Duodenal mucosa (tissue), 2 donors: ENCODE data around the gene BZW2.
A peak's percentile ranks its signal among the peaks of the same experiment; 100 is the strongest.

Experiments
- H3K27ac ChIP-seq: one replicate; pipeline ENCODE4 v1.7.0; 2013; ENCODE audit warnings: low read depth, low read length
- H3K27me3 ChIP-seq, 2 donors: one replicate each; pipeline ENCODE4 v1.7.0; 2013; ENCODE audit warnings: low read length in 2 of 2, control low read depth in 1 of 2; ENCODE audit not compliant: insufficient read depth in 2 of 2, control insufficient read depth in 1 of 2
- H3K36me3 ChIP-seq, 2 donors: one replicate each; pipeline ENCODE4 v1.7.0; 2013; ENCODE audit warnings: low read length in 2 of 2, control low read depth in 1 of 2; ENCODE audit not compliant: insufficient read depth in 2 of 2, control insufficient read depth in 1 of 2
- H3K4me1 ChIP-seq, 2 donors: one replicate each; pipeline ENCODE4 v1.7.0; 2013; ENCODE audit warnings: low read length in 2 of 2, control low read depth in 1 of 2; ENCODE audit not compliant: insufficient read depth in 2 of 2, control insufficient read depth in 1 of 2
- H3K4me3 ChIP-seq, 2 donors: one replicate each; pipeline ENCODE4 v1.7.0; 2013; ENCODE audit warnings: low read length in 2 of 2, low read depth in 1 of 2
- H3K9ac ChIP-seq, 2 donors: one replicate each; pipeline ENCODE4 v1.7.0; 2013; ENCODE audit warnings: low read length in 2 of 2, low read depth in 1 of 2
- H3K9me3 ChIP-seq, 2 donors: one replicate each; pipeline ENCODE4 v1.7.0; 2013; ENCODE audit warnings: low read length in 2 of 2, control low read depth in 1 of 2; ENCODE audit not compliant: control insufficient read depth in 1 of 2

Gene BZW2

DNA sequence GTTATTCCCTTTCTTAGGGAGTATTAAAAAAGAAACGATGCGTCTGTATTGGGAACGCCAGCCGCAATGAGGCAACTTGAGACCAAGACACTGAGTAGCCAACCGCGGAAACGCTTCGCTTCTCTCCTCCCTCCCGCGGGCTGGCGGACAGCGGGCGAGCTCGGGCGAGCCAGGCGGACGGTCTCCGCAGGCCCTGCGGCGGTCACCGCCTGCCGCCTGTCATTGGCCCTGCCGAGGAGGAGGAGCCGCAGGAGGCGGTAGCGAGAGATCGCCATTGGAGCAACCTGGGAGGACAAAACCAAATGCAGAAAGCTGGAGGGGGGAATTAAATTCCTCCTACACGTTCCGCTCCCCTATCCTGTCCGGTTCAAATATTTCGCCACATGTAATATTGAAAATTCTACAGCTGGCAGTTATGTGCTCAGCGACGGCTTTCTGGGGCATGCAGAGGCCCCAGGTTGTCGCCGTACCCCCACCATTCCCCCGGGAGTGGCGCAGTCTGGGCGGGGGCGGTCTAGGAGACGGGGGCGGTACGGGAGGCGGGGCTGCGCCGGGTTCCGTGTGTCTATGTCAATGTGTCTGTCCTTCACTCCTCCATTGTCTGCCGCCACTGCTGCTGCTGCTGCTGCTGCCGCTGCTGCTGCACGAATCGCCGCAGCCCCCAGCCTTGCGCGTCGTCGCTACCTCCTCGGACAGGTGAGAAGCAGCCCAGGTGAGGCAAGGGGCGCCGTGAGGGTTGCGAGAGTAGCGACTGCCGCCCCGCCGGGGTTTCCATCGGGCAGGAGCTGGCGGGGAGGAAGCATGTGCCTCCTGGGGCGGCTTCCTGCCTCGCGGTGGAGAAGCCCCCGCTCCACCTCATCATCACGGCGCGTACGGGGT lies at the start of gene BZW2, which contains the start of gene ANKMY2:
Gene BZW2 (plus strand): TSS at position 589 of the 879 bp plus-strand sequence. CDS start 19,263 bp downstream, outside the sequence.
Gene ANKMY2 (minus strand): TSS at position 162 of the 879 bp plus-strand sequence. CDS start 181 bp downstream, outside the sequence.
- peaks cover 0 to 4% of the 10 kb centered on the region in 2 donors for H3K36me3 ChIP-seq
- H3K4me1 ChIP-seq = peaks cover 19 to 41% of the 10 kb centered on the region in 2 donors
- H3K27ac ChIP-seq = peak within 1 kb of the TSS; percentile 87
- H3K9me3 ChIP-seq = no peaks in the 10 kb centered on the region
- peak within 1 kb of the TSS; percentile 90 for H3K9ac ChIP-seq
- H3K27me3 ChIP-seq = no peaks in the 10 kb centered on the region
- peak within 1 kb of the TSS; percentile 94 to 95 for H3K4me3 ChIP-seq

DNA sequence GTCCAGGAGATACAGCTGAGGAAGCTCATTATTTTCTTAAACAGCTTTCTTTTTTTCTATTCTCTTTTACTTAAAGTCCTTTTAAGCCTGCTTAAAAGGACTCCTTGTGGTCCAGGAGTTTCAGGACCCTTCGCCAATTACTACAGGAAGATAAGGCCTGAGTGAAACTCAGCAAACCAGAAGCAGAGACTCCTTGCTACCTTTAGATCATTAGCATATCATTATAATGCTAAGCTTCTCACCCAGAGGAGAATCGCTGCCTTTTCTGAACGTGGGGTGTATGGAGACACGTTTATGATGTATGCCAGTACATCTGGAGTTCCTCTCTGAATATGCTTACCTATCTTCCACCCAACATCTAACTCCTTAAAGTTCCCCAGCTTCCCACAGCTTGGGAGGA lies 48.0 kb upstream of the BZW2 start:
- Histone ChIP-seq H3K9ac (no peak overlapping the region), H3K4me1 (peaks cover 0 to 3% of the 10 kb centered on the region in 2 donors), H3K27me3 (no peaks in the 10 kb centered on the region), H3K9me3 (no peaks in the 10 kb centered on the region), H3K36me3 (peaks cover 12 to 29% of the 10 kb centered on the region in 2 donors), H3K27ac (no peak overlapping the region), H3K4me3 (no peak overlapping the region)

DNA sequence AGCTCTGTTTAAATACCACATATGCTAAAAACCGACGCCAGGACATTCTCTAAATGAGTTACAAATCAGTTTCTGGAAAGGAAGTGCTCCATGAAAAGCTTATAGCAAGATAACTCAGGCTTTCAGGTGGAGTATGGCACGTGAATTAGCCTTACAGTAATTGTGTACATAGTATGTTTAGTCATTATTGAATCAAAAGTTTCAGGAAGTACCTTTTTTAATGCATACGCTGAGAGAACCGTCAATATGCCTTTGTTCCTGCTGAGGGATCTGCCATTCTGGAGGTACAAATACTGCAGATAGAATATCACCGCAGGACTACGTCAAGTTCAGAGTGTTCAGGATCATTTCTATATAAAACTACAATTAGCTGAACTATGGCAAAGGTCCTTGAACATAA lies 46.1 kb upstream of the BZW2 start:
- Histone ChIP-seq H3K36me3 (peaks cover 12 to 48% of the 10 kb centered on the region in 2 donors), H3K9ac (no peak overlapping the region)

DNA sequence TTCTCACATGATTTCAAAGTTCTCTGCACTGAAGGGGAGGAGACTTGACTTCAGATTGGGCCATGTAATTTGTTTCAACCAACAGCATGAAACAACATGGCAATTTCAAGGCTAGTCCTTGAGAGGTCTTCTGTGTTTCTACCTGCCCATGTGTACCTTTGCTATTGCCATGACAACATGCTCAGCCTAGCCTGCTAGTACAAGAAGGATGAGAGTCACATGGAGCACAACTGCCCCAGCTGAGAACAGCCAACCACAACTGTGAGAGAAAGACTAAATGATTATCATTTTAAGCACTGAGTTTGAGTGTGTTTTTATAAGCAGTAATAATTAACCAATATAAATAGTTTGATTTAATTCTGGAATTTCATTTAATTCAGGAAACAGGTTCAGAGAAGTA lies 42.3 kb upstream of the BZW2 start:
- Histone ChIP-seq H3K4me1 (peaks cover 0 to 7% of the 10 kb centered on the region in 2 donors), H3K9ac (no peak overlapping the region), H3K4me3 (no peak overlapping the region), H3K36me3 (peaks cover 17 to 57% of the 10 kb centered on the region in 2 donors), H3K27me3 (no peaks in the 10 kb centered on the region), H3K9me3 (no peaks in the 10 kb centered on the region), H3K27ac (no peak overlapping the region)

More for the DNA sequence above, 46.1 kb upstream of the BZW2 start:
- Histone ChIP-seq H3K9me3 (no peaks in the 10 kb centered on the region), H3K4me3 (no peak overlapping the region), H3K27me3 (no peaks in the 10 kb centered on the region), H3K4me1 (peaks cover 0 to 3% of the 10 kb centered on the region in 2 donors), H3K27ac (no peak overlapping the region)

DNA sequence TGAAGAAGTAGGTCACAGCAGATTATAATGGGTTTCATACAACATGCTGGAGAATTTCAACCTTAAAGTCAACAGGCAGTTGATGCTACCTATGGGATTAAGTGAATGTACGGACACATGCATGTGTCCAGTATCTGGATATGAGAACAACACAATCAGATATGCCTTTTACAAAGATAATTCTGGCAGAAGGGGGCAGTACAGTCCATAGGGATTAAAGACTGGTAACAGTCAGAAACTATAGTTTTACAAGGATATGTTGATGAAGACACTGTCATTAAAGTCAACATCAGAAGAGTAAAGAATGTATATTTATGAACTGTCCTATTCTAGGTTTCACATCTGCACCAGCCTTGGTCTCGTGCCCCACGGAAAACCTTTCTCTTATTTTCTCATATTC lies 41.9 kb upstream of the BZW2 start:
- Histone ChIP-seq H3K27ac (no peak overlapping the region), H3K4me1 (peaks cover under 1 to 9% of the 10 kb centered on the region in 2 donors), H3K4me3 (no peak overlapping the region), H3K9ac (no peak overlapping the region), H3K9me3 (no peaks in the 10 kb centered on the region), H3K36me3 (peaks cover 17 to 59% of the 10 kb centered on the region in 2 donors), H3K27me3 (no peaks in the 10 kb centered on the region)

DNA sequence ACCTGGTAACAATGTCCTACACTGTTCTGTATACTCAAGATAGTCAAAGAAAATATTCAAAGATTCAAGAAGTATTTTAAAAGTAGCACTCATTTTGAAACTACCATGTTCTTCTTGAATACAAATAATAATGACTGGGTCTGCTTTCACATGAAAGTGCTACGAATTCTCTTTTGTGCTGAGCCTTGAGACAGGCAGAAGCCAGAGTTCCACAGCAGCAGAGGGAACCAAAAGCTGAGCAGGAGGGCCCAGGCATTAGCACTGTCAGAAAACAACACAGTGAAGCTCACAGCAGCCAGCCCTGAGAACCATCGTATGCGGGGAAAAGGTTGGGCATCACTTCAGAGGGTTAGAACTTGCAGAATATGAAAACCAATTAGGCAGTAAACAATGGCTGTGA lies 39.3 kb upstream of the BZW2 start:
- H3K27me3 ChIP-seq = no peaks in the 10 kb centered on the region
- H3K4me1 ChIP-seq = peaks cover 14 to 22% of the 10 kb centered on the region in 2 donors
- no peak overlapping the region for H3K4me3 ChIP-seq
- H3K9ac ChIP-seq = no peak overlapping the region
- H3K36me3 ChIP-seq = peaks cover 5 to 54% of the 10 kb centered on the region in 2 donors
- H3K9me3 ChIP-seq = no peaks in the 10 kb centered on the region
- H3K27ac ChIP-seq = no peak overlapping the region

- Histone ChIP-seq H3K9ac (no peak overlapping the region), H3K4me3 (peak overlapping the region in 1 of 2 donors; percentile 30), H3K36me3 (peaks cover 11 to 32% of the 10 kb centered on the region in 2 donors), H3K27me3 (no peaks in the 10 kb centered on the region), H3K9me3 (no peaks in the 10 kb centered on the region), H3K4me1 (peaks cover 18 to 27% of the 10 kb centered on the region in 2 donors), H3K27ac (no peak overlapping the region)
Observed at GRCh38 chr7:16609842-16610450, 36.0 kb upstream of the BZW2 start.

DNA sequence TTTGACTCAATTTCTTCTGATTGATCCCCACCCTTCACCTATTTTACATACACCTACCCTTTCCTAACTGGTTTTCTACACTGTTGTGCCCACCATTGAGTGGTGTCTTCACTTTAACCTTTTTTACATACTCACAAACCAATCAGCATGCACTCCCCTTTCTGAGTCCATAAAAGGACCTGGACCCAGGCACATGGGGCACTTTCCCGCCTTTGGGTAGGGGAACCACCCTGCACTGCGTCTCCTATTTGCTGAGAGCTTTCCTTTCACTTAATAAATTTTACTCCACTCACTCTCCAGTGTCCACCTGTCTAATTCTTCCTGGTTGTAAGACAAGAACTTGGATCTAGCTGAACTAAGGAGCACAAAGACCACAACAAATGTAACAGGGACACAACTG lies 34.3 kb upstream of the BZW2 start:
- H3K4me1 ChIP-seq = peaks cover 20 to 26% of the 10 kb centered on the region in 2 donors
- no peak overlapping the region for H3K27ac ChIP-seq
- H3K27me3 ChIP-seq = no peaks in the 10 kb centered on the region
- no peak overlapping the region for H3K4me3 ChIP-seq
- peaks cover 17 to 43% of the 10 kb centered on the region in 2 donors for H3K36me3 ChIP-seq
- H3K9me3 ChIP-seq = no peaks in the 10 kb centered on the region
- no peak overlapping the region for H3K9ac ChIP-seq

GRCh38 chr7:16615228-16615627 lies 30.8 kb upstream of the BZW2 start:
- Histone ChIP-seq H3K36me3 (peaks cover 29 to 32% of the 10 kb centered on the region in 2 donors), H3K27ac (no peak overlapping the region)

GRCh38 chr7:16616122-16616521 lies 29.9 kb upstream of the BZW2 start:
- Histone ChIP-seq H3K4me1 (peaks cover 10% of the 10 kb centered on the region in 2 donors), H3K27ac (no peak overlapping the region), H3K9ac (no peak overlapping the region), H3K4me3 (no peak overlapping the region), H3K9me3 (no peaks in the 10 kb centered on the region), H3K36me3 (peaks cover 29 to 31% of the 10 kb centered on the region in 2 donors), H3K27me3 (no peaks in the 10 kb centered on the region)

More at GRCh38 chr7:16615228-16615627, 30.8 kb upstream of the BZW2 start:
- no peak overlapping the region for H3K9ac ChIP-seq
- peaks cover 15 to 19% of the 10 kb centered on the region in 2 donors for H3K4me1 ChIP-seq
- no peaks in the 10 kb centered on the region for H3K27me3 ChIP-seq
- no peak overlapping the region for H3K4me3 ChIP-seq
- H3K9me3 ChIP-seq = no peaks in the 10 kb centered on the region
